GM19324 (cell line): ENCODE data around the gene FADS6.

Experiments
- ATAC-seq: cut with Tn5 transposase; IDR thresholded peaks from one replicate; pipeline ENCODE4 v1.9.1; 2021; ENCODE audit warnings: mild to moderate bottlenecking, moderate library complexity; ENCODE audit not compliant: unreplicated experiment, low FRiP score

Gene FADS6

GRCh38 chr17:74892013-74892841 is 1.2 kb downstream of the FADS6 start:
- no peak for ATAC-seq

GRCh38 chr17:74890554-74890953 is 2.9 kb downstream of the FADS6 start:
- no peak for ATAC-seq

GRCh38 chr17:74888469-74888868 is 5.0 kb downstream of the FADS6 start:
- no peak for ATAC-seq

GRCh38 chr17:74883241-74883745 is 10.1 kb downstream of the FADS6 start:
- ATAC-seq = no peak

- no peak for ATAC-seq
Measured at GRCh38 chr17:74882517-74883240, 10.8 kb downstream of the FADS6 start.

GRCh38 chr17:74881073-74881472 is 12.4 kb downstream of the FADS6 start:
- ATAC-seq = no peak

- ATAC-seq = no peak
Measured at GRCh38 chr17:74879308-74879707, 14.1 kb downstream of the FADS6 start.

- ATAC-seq = no peak
Measured at GRCh38 chr17:74878658-74879057, 14.8 kb downstream of the FADS6 start.

GRCh38 chr17:74877592-74878548 is 15.6 kb downstream of the FADS6 start:
- no peak for ATAC-seq

- ATAC-seq = no peak
Measured at GRCh38 chr17:74875977-74876593, 17.3 kb downstream of the FADS6 start.

GRCh38 chr17:74875155-74875976 is 18.1 kb downstream of the FADS6 start:
- no peak for ATAC-seq

GRCh38 chr17:74874615-74875037 is 18.8 kb downstream of the FADS6 start:
- no peak for ATAC-seq

GRCh38 chr17:74873874-74874614 is 19.4 kb downstream of the FADS6 start:
- no peak for ATAC-seq

- ATAC-seq = peak; percentile 95
Measured at GRCh38 chr17:74873037-74873873, 20.2 kb downstream of the FADS6 start.

GRCh38 chr17:74872313-74873036 is 21.0 kb downstream of the FADS6 start, which contains the start of gene FDXR:
FDXR (minus strand) TSS chr17:74872994; CDS start chr17:74872944, 50 bp downstream.
- peak; percentile 24 for ATAC-seq

- ATAC-seq = no peak
Measured at GRCh38 chr17:74871356-74872076, 21.9 kb downstream of the FADS6 start.
